OCI-LY3 (cell line): ENCODE measurements around the gene IGHMBP2.

Experiments
- H2AFZ ChIP-seq: fragments of 200-600, 300-600 bp; shearing (Covaris generic); 2 replicates; pipeline ENCODE4 v1.6.0; 2014; ENCODE audit warnings: antibody characterized with exemption, low read depth, low read length
- H3K27ac ChIP-seq: fragments of 200-600, 300-600 bp; sonication (generic); 2 replicates; pipeline ENCODE4 v1.5.1; 2014; ENCODE audit warnings: mild to moderate bottlenecking, low read length, moderate library complexity, mixed read lengths
- H3K27me3 ChIP-seq: fragments of 200-600, 300-600 bp; sonication (generic); 2 replicates; pipeline ENCODE4 v1.6.1; 2014; ENCODE audit warnings: low read depth, low read length, mixed read lengths
- H3K36me3 ChIP-seq: fragments of 200-600, 300-600 bp; sonication (generic); replicated peaks from 2 replicates; pipeline ENCODE3; 2014; ENCODE audit warnings: low read depth, low read length, mixed read lengths
- H3K4me1 ChIP-seq: fragments of 300-600, 200-600 bp; sonication (generic); 2 replicates; pipeline ENCODE4 v1.6.1; 2014; ENCODE audit warnings: low read length, mixed read lengths
- H3K4me2 ChIP-seq: fragments of 200-600, 300-600 bp; sonication (generic); 2 replicates; pipeline ENCODE4 v1.6.1; 2014; ENCODE audit warnings: low read length, mixed read lengths
- H3K4me3 ChIP-seq: fragments of 300-600, 200-600 bp; sonication (generic); 2 replicates; pipeline ENCODE4 v1.5.1; 2014; ENCODE audit warnings: antibody characterized with exemption, mild to moderate bottlenecking, low read length, moderate library complexity
- H3K79me2 ChIP-seq: fragments of 300-600, 200-600 bp; shearing (Covaris generic); 2 replicates; pipeline ENCODE4 v1.6.1; 2014; ENCODE audit warnings: mild to moderate bottlenecking, low read length, mixed read lengths
- H3K9ac ChIP-seq: fragments of 300-600, 200-600 bp; shearing (Covaris generic); 2 replicates; pipeline ENCODE4 v1.6.0; 2014; ENCODE audit warnings: mild to moderate bottlenecking, low read length, moderate library complexity
- H3K9me3 ChIP-seq: fragments of 200-600, 300-600 bp; shearing (Covaris generic); 2 replicates; pipeline ENCODE4 v1.6.1; 2014; ENCODE audit warnings: low read length, mixed read lengths; ENCODE audit not compliant: insufficient read depth
- H4K20me1 ChIP-seq: fragments of 200-600, 300-600 bp; sonication (generic); 2 replicates; pipeline ENCODE4 v1.6.1; 2016; ENCODE audit warnings: low read length, mixed read lengths; ENCODE audit not compliant: insufficient read depth
- CTCF ChIP-seq: fragments of 200-600, 300-600 bp; sonication (generic); IDR thresholded peaks from 2 replicates; pipeline ENCODE4 v1.5.1; 2014; ENCODE audit warnings: antibody characterized with exemption, low read length, low read depth
- EZH2phosphoT487 ChIP-seq: fragments of 200-600 bp; shearing (Covaris generic); IDR thresholded peaks from 2 replicates; pipeline ENCODE4 v1.6.1; 2018; ENCODE audit warnings: antibody characterized with exemption, mixed run types, low read depth

Gene IGHMBP2

DNA sequence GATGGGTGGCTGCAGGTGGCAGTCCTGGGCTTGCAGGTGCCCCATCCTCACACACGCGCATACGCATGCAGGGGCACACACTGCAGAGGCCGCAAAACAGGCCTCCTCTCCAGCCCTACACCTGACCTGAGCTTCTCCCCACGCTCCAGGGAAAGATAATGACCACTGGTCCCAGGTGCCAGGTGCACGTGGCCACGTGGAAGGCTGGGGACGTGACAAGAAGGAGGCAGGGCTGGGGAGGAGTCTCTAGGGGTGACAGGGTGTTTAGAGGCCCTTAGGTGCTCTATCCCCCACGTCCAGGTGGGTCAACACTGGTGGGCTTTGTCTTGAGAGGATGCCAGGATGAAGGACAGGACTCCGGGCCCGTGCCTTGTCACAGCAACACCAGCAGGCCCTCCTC is 38.5 kb upstream of the IGHMBP2 start:
- peaks cover 20% of the 10 kb centered on the region for H3K27me3 ChIP-seq

GRCh38 chr11:68867066-68867465 is 36.6 kb upstream of the IGHMBP2 start:
- no peaks in the 10 kb centered on the region for H3K36me3 ChIP-seq
- H3K4me3 ChIP-seq = no peak overlapping the region
- no peak overlapping the region for H2AFZ ChIP-seq
- TF ChIP-seq CTCF (no peak), EZH2phosphoT487 (no peak)
- no peaks in the 10 kb centered on the region for H3K9me3 ChIP-seq
- no peaks in the 10 kb centered on the region for H4K20me1 ChIP-seq
- peaks cover 8% of the 10 kb centered on the region; the same call in 1 of the 2 replicates for H3K4me1 ChIP-seq
- H3K79me2 ChIP-seq = no peaks in the 10 kb centered on the region
- peaks cover 37% of the 10 kb centered on the region for H3K27me3 ChIP-seq
- H3K27ac ChIP-seq = no peak overlapping the region
- H3K9ac ChIP-seq = no peak overlapping the region
- no peak overlapping the region for H3K4me2 ChIP-seq

More for the DNA sequence above, 38.5 kb upstream of the IGHMBP2 start:
- no peaks in the 10 kb centered on the region for H3K9me3 ChIP-seq
- H2AFZ ChIP-seq = no peak overlapping the region
- H4K20me1 ChIP-seq = no peaks in the 10 kb centered on the region
- TF ChIP-seq EZH2phosphoT487 (no peak), CTCF (no peak)
- H3K4me2 ChIP-seq = no peak overlapping the region
- H3K4me1 ChIP-seq = peaks cover 8% of the 10 kb centered on the region; the same call in 1 of the 2 replicates
- no peak overlapping the region for H3K27ac ChIP-seq
- H3K4me3 ChIP-seq = no peak overlapping the region
- no peak overlapping the region for H3K9ac ChIP-seq
- H3K79me2 ChIP-seq = no peaks in the 10 kb centered on the region
- H3K36me3 ChIP-seq = no peaks in the 10 kb centered on the region

- Histone ChIP-seq H3K4me1 (peaks cover 8% of the 10 kb centered on the region; the same call in 1 of the 2 replicates), H4K20me1 (no peaks in the 10 kb centered on the region), H3K27me3 (peaks cover 48% of the 10 kb centered on the region), H3K4me3 (no peak overlapping the region), H3K36me3 (no peaks in the 10 kb centered on the region), H2AFZ (no peak overlapping the region), H3K9ac (no peak overlapping the region), H3K27ac (no peak overlapping the region), H3K9me3 (no peaks in the 10 kb centered on the region), H3K4me2 (no peak overlapping the region), H3K79me2 (no peaks in the 10 kb centered on the region)
- TF ChIP-seq CTCF (no peak), EZH2phosphoT487 (no peak)
Observed at GRCh38 chr11:68868221-68868835, 35.4 kb upstream of the IGHMBP2 start.

DNA sequence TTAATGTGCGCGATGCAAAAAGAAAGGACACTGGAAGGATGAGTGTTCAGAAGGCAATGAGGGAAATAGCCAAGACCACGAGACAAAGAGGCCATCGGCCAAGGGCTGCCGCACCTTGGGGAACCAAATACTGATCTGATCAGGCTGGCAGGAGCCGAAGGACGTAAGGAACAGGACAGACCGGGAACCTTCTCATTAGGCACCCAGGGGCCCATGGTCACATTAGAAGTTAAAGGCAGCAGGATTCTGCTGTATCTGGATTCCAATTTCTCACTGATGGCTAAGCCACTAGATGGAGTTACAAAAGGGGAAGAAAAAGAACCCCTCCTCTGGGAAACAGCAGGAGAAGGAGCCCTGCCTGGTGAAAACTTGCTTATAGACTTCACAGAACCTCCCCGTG is 33.2 kb upstream of the IGHMBP2 start:
- Histone ChIP-seq H3K79me2 (no peaks in the 10 kb centered on the region), H2AFZ (no peak overlapping the region), H3K4me3 (no peak overlapping the region), H3K4me2 (peak overlapping the region; percentile 52), H3K9me3 (no peaks in the 10 kb centered on the region), H3K27ac (no peak overlapping the region), H3K9ac (no peak overlapping the region), H3K4me1 (peaks cover 8% of the 10 kb centered on the region; the same call in 1 of the 2 replicates), H4K20me1 (no peaks in the 10 kb centered on the region), H3K36me3 (no peaks in the 10 kb centered on the region), H3K27me3 (peaks cover 51% of the 10 kb centered on the region)
- no peak for TF ChIP-seq EZH2phosphoT487
- no peak for TF ChIP-seq CTCF
